ENCODE data around the gene UBFD1. TPM values are rescaled to one million over a fixed set of nuclear protein-coding genes. Genes with fewer than 3 reads are reported as not detected.

Gene UBFD1
- total RNA-seq, 4 donors from 2014 or later = 19.4 to 90.8 (median 37.9) TPM

GRCh38 chr16:23552161-23552560 is 5.4 kb upstream of the UBFD1 start:
- no peak for DNase-seq
- Histone ChIP-seq H3K27ac (no peak overlapping the region), H3K4me1 (peaks cover 0 to 11% (median 0%) of the 10 kb centered on the region in 4 donors), H3K27me3 (no peaks in the 10 kb centered on the region), H3K36me3 (peaks cover 0 to 47% (median 0%) of the 10 kb centered on the region in 3 donors), H3K4me3 (no peak overlapping the region), H3K9me3 (no peaks in the 10 kb centered on the region)
- TF ChIP-seq CTCF (IDR thresholded peaks at IDR 0.05) (no peak), POLR2A (IDR thresholded peaks at IDR 0.05) (no peak)

- peaks cover 0 to 26% (median 0%) of the 10 kb centered on the region in 4 donors for H3K4me1 ChIP-seq
- TF ChIP-seq POLR2A (IDR thresholded peaks at IDR 0.05) = no peak
- no peak for TF ChIP-seq CTCF (IDR thresholded peaks at IDR 0.05)
- no peak overlapping the region for H3K27ac ChIP-seq
- H3K27me3 ChIP-seq = no peaks in the 10 kb centered on the region
- H3K9me3 ChIP-seq = no peaks in the 10 kb centered on the region
- no peak for DNase-seq
- no peak overlapping the region for H3K4me3 ChIP-seq
- H3K36me3 ChIP-seq = peaks cover 0 to 33% (median 0%) of the 10 kb centered on the region in 3 donors
These were observed 3.0 kb upstream of the UBFD1 start for GRCh38 chr16:23554536-23554935.

- Histone ChIP-seq H3K9me3 (no peaks in the 10 kb centered on the region), H3K4me1 (peaks cover 0 to 26% (median 0%) of the 10 kb centered on the region in 4 donors), H3K4me3 (peak overlapping the region; percentile 86 to 99 (median 93)), H3K27me3 (no peaks in the 10 kb centered on the region), H3K27ac (peak overlapping the region; percentile 83 to 94 (median 84)), H3K36me3 (peaks cover 0 to 31% (median 0%) of the 10 kb centered on the region in 3 donors)
- DNase-seq = no peak
- TF ChIP-seq CTCF (IDR thresholded peaks at IDR 0.05) = no peak
- TF ChIP-seq POLR2A (IDR thresholded peaks at IDR 0.05) = no peak
These were observed 514 bp downstream of the UBFD1 start for GRCh38 chr16:23557779-23558702.

- H3K9me3 ChIP-seq = no peaks in the 10 kb centered on the region
- no peak for DNase-seq
- no peaks in the 10 kb centered on the region for H3K27me3 ChIP-seq
- peaks cover 0 to 18% (median 0%) of the 10 kb centered on the region in 4 donors for H3K4me1 ChIP-seq
- TF ChIP-seq POLR2A (IDR thresholded peaks at IDR 0.05) = no peak
- no peak for TF ChIP-seq CTCF (IDR thresholded peaks at IDR 0.05)
- H3K27ac ChIP-seq = no peak overlapping the region
- no peak overlapping the region for H3K4me3 ChIP-seq
- H3K36me3 ChIP-seq = peaks cover 0 to 65% (median 0%) of the 10 kb centered on the region in 3 donors
These were observed 4.1 kb downstream of the UBFD1 start for GRCh38 chr16:23561586-23561985.

GRCh38 chr16:23562505-23562904 is 5.0 kb downstream of the UBFD1 start:
- Histone ChIP-seq H3K27ac (no peak overlapping the region), H3K9me3 (no peaks in the 10 kb centered on the region), H3K36me3 (peaks cover 0 to 74% (median 0%) of the 10 kb centered on the region in 3 donors), H3K27me3 (no peaks in the 10 kb centered on the region), H3K4me3 (no peak overlapping the region), H3K4me1 (peaks cover 0 to 14% (median 0%) of the 10 kb centered on the region in 4 donors)
- no peak for DNase-seq
- TF ChIP-seq CTCF (IDR thresholded peaks at IDR 0.05) (no peak), POLR2A (IDR thresholded peaks at IDR 0.05) (no peak)
